A673 (cell line): ENCODE measurements around the gene ZNF837.

Experiments
- EZH2 ChIP-seq: fragments of 200-600 bp; sonication (generic); IDR thresholded peaks from 2 replicates; pipeline ENCODE4 v1.6.1; 2017; ENCODE audit warnings: borderline replicate concordance, low read depth, mild to moderate bottlenecking, mixed read lengths, antibody characterized with exemption, low read length; ENCODE audit not compliant: poor library complexity, severe bottlenecking
- TF ChIP-seq, protein P1 (sequence below): fragments of 300-800, 200-600 bp; sonication (generic); conservative IDR thresholded peaks from 2 replicates; pipeline ENCODE4 v1.5.1; 2017; ENCODE audit warnings: low read depth, mild to moderate bottlenecking, antibody characterized with exemption, low read length, moderate library complexity, mixed read lengths

DNA sequence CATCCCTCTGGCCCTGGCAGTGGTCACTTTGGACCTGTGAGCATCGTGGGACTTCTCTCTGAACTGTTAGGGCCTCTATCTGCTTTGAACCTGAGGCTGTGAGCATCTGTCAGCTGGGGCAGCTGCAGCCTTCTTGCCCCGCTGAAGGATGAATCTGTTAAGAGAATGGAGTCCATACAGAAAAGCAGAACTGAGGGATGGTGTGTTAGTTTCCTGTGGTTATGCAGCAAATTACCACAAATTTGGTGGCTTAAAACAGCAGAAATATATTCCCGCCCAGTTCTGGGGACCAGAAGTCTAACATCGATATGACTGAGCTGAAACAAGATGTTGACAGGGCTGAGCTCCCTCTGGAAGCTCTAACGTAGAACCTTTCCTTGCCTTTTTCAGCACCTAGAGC lies 16.7 kb downstream of the ZNF837 start:
- TF ChIP-seq, protein P1, sequence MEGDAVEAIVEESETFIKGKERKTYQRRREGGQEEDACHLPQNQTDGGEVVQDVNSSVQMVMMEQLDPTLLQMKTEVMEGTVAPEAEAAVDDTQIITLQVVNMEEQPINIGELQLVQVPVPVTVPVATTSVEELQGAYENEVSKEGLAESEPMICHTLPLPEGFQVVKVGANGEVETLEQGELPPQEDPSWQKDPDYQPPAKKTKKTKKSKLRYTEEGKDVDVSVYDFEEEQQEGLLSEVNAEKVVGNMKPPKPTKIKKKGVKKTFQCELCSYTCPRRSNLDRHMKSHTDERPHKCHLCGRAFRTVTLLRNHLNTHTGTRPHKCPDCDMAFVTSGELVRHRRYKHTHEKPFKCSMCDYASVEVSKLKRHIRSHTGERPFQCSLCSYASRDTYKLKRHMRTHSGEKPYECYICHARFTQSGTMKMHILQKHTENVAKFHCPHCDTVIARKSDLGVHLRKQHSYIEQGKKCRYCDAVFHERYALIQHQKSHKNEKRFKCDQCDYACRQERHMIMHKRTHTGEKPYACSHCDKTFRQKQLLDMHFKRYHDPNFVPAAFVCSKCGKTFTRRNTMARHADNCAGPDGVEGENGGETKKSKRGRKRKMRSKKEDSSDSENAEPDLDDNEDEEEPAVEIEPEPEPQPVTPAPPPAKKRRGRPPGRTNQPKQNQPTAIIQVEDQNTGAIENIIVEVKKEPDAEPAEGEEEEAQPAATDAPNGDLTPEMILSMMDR = no peak
- TF ChIP-seq EZH2 = no peak
